ENCODE results near the gene BICD1.

DNA sequence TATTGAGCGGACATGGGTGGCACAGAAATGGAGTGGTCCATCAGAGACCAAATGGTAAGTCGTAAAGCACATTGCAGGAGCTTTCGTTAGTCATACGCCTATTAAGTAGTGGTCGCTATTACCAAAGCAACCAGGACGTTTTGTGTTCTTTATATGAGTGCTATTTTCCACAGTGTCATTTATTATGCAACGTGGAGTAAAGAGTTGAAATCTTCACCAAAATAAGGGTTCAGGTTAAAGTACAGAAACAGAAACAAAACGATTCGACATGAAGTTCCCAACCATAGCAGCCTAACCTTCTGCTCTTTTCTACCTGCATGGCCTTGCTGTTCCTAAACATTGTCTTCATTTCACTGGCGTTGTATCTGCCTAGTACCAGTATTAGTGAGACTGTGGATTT, 272.6 kb downstream of the BICD1 start:
- TF ChIP-seq POLR2AphosphoS5 (IDR thresholded peaks at IDR 0.05) (no peak), CTCF (IDR thresholded peaks at IDR 0.05) (no peak), EP300 (IDR thresholded peaks at IDR 0.05) (no peak), POLR2A (IDR thresholded peaks at IDR 0.05) (no peak)
